HG02840 (cell line): ENCODE measurements around the gene RGS11.
"Not testable (repeated sequence)": the region's sequence is repeated elsewhere in the genome, so short reads cannot be mapped to it uniquely, and the experiment has no call there.

Source experiments
- ATAC-seq: cut with Tn5 transposase; IDR thresholded peaks from one replicate; pipeline ENCODE4 v1.9.1; 2021; ENCODE audit warnings: mild to moderate bottlenecking, moderate library complexity, moderate number of reproducible peaks; ENCODE audit not compliant: unreplicated experiment, low FRiP score

The RGS11 gene

GRCh38 chr16:264440-264951, 11.2 kb downstream of the RGS11 start:
- ATAC-seq = no peak

GRCh38 chr16:263944-264343, 11.8 kb downstream of the RGS11 start:
- no peak for ATAC-seq

- no peak for ATAC-seq
Observed at GRCh38 chr16:263182-263774, 12.5 kb downstream of the RGS11 start.

GRCh38 chr16:262121-262745, 13.5 kb downstream of the RGS11 start:
- no peak for ATAC-seq

DNA sequence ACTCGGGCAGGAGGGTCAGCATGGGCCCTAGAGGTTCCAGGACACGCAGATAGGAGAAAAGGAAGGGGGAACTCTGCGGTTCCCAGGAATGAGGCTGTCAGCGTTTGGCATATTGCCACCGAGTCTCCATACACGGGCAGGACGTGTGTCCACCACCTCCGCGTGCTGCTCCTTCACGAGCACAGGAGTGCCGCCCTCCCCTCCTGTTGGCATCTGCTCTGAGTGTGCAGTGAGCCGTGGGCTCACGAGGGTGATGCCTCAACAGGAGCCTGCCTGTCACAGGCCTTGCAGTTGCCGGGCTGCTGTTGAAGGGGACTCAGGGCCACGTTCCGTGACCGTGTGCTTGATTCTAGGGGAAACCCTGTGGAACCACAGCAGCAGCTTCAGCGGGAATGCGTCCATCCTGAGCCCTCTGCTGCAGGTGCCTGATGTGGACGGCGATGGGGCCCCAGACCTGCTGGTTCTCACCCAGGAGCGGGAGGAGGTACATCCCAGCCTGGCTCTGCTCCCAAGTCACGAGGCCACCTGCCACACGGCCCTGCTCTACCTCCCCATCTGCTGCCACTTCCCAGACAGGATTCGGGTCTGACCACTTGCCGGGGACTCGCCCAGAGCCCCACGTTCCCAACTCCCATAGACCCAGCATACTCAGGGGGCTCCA, 14.6 kb downstream of the RGS11 start:
- no peak for ATAC-seq

DNA sequence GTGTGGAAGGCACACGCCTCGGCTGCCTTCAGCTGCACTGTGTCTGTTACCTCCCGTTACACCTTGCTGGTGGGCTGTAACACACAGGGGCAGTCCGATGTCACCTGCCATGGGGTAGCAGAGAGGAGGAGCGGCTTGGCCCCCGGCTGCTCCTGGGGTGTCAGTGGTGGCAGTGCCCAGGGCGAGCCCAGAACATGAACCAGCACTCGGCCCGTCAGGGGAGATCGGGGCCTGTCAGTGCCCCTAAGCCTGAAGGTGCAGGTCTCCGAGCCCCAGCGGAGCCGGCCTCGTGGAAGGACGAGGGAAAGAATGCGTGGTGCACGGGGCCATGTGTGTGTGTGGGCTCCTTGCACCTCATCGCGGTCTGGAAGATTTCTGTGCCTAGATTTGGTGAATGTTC, 15.4 kb downstream of the RGS11 start:
- ATAC-seq = no peak

DNA sequence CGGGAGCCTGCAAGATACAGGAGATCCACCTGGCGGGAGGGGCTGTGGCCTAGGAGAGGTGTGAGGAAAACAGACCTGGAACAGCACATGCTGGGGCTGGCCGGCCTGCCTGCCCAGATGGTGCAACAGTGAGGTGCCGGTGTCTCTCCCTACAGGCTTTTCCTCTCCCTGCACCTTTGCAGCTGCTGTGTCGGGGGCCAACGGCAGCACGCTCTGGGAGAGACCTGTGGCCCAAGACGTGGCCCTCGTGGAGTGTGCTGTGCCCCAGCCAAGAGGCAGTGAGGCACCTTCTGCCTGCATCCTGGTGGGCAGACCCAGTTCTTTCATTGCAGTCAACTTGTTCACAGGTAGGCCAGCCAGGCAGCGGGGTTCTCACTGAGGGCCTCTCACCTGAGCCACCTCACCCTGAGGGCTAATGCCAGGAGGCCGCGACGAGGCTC, 15.9 kb downstream of the RGS11 start:
- ATAC-seq = no peak

- ATAC-seq = no peak
Observed at GRCh38 chr16:259226-259625, 16.5 kb downstream of the RGS11 start.

GRCh38 chr16:258091-258490, 17.7 kb downstream of the RGS11 start:
- not testable (repeated sequence) for ATAC-seq

GRCh38 chr16:255183-255582, 20.6 kb downstream of the RGS11 start:
- ATAC-seq = no peak

GRCh38 chr16:254461-254860, 21.3 kb downstream of the RGS11 start:
- no peak for ATAC-seq

DNA sequence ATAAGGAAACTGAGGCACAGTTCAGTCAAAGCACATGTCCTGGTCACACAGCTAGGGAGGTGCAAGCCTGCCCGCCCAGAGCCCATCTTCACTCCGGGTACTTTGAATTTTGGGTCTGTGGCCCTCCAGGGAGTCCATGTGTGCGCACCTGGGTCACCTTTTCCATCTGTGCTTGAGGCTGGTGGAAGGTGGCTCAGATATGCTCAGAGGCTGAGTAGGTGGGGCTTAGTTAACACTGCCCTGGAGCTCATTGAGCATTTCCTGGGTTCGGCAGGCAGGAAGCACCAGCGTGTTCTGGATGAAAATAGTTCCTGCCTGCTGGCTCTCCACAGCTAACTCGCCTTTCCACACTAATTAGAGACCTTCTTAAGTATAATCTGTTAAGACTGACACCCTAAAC, 21.9 kb downstream of the RGS11 start:
- ATAC-seq = no peak

DNA sequence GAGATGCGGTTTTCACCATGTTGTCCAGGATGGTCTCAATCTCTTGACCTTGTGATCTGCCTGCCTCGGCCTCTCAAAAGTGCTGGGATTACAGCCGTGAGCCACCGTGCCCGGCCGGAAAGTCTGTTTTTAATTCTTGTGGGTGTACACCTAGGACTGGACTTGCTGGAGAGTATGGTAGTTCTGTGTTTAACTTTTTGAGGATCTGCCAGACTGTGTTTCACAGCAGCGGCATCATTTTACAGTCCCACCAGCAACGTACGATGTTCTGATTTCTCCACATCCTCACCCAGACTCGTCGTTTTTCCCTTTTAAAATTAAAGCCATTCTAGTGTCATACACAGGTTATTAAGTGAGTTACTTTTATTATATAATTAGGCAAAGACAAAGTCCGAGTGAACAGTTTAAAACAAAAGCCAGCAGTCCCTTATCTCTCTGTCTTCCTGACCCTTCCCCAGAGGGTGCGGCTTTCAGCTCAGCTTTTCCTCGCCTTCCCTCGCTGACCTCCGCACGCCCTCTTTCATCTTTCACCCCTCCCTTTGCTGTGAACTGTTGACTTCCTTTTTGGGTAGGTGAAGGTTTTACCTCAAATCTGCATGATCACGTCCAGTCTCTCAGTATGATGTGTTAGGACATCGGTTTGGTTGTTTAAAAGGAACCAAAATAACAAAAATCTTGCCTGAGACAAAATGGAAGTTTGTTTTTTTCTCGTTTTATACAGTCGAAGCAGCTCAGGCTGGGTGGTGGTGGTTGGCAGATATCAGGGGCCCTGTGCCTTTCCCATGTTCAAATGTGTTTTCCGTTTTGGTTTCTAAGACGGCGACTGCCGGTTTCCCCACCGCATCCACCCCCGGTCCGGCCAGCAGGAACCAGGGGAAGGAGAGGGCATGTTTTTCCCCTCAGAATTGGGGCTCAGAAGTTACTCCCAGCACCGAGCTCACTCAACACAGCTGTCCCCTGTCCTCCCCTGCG, 23.1 kb downstream of the RGS11 start:
- peak; percentile 49 for ATAC-seq

DNA sequence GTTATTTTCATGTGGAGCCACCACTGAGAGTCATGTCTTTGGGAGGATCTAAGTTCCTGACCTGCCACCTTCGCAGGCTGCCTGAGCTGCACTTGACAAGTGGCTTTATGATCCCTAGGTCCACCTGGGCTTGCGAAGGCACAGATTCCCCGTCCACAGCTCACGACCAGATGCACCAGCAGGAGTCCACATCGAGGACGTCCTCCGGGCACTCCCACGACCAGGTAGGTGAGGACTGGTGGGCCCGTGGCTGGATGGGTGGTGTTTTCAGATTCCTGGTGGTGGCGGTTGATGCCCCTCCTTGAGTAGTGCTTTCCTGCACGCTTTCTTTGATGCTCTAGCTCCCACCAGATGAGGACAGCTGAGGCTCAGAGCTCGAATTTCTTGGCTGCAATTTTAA, 26.3 kb downstream of the RGS11 start:
- ATAC-seq = no peak

DNA sequence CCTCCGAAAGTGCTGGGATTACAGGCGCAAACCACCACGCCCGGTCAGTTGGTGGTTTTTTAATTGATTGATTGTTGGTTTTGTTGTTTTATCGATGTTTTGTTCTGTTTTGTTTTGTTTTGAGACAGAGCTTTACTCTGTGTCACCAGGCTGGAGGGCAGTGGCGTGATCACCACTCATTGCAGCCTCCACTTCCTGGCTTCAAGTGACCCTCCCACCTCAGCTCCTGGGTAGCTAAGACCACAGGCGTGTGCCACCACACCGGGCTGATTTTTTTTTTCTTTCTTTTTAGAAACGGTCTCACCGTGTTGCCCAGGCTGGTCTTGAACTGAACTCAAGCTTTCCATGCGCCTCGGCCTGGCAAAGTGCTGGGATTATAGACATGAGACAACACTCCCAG, 28.7 kb downstream of the RGS11 start:
- ATAC-seq = no peak

DNA sequence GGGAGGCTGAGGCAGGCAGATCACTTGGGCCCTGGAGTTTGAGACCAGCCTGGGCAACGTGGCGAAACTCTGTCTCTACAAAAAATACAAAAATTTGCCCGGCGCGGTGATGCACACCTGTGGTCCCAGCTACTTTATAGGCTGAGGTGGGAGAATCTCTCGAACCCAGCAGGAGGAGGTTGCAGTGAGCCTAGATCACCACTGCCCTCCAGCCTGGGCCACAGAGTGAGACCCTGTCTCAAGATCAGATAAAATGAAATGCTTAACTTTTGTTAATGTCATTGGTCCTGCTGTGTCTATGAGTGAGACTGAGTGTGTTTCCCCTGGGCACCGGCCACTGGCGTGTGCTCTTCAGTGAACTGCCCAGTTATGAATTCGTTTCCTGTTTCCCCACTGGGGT, 30.6 kb downstream of the RGS11 start:
- ATAC-seq = no peak

DNA sequence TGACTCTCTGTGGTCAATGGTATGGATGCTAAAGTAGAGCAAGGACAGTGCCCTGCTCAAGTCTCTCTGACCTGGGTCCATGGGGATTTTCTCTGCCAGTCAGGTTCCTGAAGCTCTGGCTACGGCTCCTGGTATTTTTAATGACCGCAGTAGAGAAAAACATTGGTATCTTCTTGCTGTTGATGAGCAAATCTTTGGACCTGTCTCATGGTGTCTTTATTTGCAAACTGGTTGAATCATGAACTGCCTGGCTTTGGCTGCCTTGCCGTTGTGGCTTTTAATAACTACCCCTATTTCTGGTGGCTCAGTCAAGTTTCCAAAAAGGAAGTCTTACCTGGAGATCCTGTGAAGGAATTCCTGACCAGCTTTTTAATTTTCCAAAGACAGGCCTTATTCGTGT, 32.4 kb downstream of the RGS11 start:
- no peak for ATAC-seq

GRCh38 chr16:242281-242680, 33.5 kb downstream of the RGS11 start:
- ATAC-seq = no peak

DNA sequence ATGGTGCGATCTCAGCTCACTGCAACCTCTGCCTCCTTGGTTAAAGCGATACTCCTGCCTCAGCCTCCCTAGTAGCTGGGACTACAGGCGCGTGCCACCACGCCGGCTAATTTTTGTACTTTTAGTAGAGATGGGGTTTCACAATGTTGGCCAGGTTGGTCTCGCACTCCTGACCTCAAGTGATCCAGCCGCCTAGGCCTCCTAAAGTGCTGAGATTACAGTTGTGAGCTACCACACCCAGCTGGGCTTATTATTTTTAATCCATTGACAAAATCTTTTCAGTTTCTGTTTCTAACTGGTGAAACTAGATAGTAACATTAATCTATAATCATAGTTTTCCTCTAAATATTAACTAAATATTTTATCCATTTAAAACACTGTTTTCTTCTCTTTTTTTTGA, 35.2 kb downstream of the RGS11 start:
- no peak for ATAC-seq

GRCh38 chr16:239948-240277, 35.8 kb downstream of the RGS11 start:
- no peak for ATAC-seq
